Testis (tissue), 2 donors: ENCODE data around the gene ABHD12B.

Source experiments
- POLR2A ChIP-seq: fragments of 450-650 bp; IDR thresholded peaks from one replicate; pipeline ENCODE4 v1.6.1; 2017; ENCODE audit warnings: antibody characterized with exemption, mild to moderate bottlenecking, moderate library complexity
- TF ChIP-seq, protein P1 (sequence below), 3 experiments: fragments of 450-650 bp in 2 of 3; fragments of 200-600 bp in 1 of 3; sonication (generic) in 1 of 3; IDR thresholded peaks; one replicate each; pipeline ENCODE4 v1.5.1; 2016 to 2019; ENCODE audit warnings: antibody characterized with exemption in 3 of 3, mild to moderate bottlenecking in 2 of 3, moderate library complexity in 1 of 3

DNA sequence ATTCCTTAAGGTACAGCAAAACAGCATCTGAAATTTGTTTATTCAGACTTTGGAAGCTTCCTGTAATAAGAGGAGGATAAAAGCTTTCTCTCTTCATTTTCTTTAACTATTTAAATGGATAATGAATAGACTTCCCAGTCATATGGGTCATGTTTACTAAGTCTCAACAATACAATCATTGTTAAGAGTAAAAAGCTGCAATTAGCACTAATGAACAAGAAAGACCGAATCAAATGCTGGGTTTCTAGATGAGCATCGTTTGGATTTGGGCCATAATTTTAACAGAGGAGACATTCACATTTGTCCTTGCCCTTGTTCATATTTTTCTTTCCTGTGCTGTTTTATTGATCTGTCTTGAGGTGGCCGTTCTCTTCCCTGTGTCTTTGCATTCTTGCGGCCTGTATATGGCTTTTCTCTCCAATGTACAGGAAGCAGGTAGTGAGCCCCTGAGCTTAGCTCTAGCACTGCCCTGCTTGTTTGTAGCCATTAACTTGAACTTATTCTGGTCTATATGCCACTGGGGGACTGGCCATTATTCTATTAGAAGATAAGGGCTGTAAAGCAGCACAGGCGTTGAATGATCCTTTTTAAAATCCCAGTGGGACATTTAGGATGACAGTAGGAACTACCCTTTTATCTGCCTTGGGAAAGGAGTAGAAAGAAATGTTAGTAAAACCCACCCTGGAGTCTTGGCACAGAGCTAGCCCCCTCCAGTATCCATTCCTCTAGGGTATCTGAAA is 34.6 kb downstream of the ABHD12B start:
- TF ChIP-seq, protein P1, sequence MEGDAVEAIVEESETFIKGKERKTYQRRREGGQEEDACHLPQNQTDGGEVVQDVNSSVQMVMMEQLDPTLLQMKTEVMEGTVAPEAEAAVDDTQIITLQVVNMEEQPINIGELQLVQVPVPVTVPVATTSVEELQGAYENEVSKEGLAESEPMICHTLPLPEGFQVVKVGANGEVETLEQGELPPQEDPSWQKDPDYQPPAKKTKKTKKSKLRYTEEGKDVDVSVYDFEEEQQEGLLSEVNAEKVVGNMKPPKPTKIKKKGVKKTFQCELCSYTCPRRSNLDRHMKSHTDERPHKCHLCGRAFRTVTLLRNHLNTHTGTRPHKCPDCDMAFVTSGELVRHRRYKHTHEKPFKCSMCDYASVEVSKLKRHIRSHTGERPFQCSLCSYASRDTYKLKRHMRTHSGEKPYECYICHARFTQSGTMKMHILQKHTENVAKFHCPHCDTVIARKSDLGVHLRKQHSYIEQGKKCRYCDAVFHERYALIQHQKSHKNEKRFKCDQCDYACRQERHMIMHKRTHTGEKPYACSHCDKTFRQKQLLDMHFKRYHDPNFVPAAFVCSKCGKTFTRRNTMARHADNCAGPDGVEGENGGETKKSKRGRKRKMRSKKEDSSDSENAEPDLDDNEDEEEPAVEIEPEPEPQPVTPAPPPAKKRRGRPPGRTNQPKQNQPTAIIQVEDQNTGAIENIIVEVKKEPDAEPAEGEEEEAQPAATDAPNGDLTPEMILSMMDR (IDR thresholded peaks at IDR 0.05): no peak
- no peak for TF ChIP-seq POLR2A
